Skeletal muscle tissue (tissue), 4 donors: ENCODE measurements around the gene EFR3B. TPM values are rescaled to one million over a fixed set of nuclear protein-coding genes. Genes with fewer than 3 reads are reported as not detected.

Experiments used
- H3K27ac ChIP-seq: one replicate; pipeline ENCODE4 v1.7.0; 2013; ENCODE audit warnings: mild to moderate bottlenecking, low read depth, low read length, inconsistent platforms
- H3K27me3 ChIP-seq, 3 donors: one replicate each; pipeline ENCODE4 v1.7.0; 2013; ENCODE audit warnings: low read length in 3 of 3; ENCODE audit not compliant: control insufficient read depth in 3 of 3, insufficient read depth in 3 of 3
- H3K36me3 ChIP-seq, 3 donors: one replicate each; pipeline ENCODE4 v1.7.0; 2013; ENCODE audit warnings: low read length in 3 of 3; ENCODE audit not compliant: control insufficient read depth in 3 of 3, insufficient read depth in 3 of 3
- H3K4me1 ChIP-seq, 3 donors: one replicate each; pipeline ENCODE4 v1.7.0; 2013; ENCODE audit warnings: low read length in 3 of 3, mild to moderate bottlenecking in 3 of 3; ENCODE audit not compliant: control insufficient read depth in 3 of 3, insufficient read depth in 3 of 3
- H3K4me3 ChIP-seq, 3 donors: one replicate each; pipeline ENCODE4 v1.7.0; 2013; ENCODE audit warnings: low read length in 3 of 3
- H3K9ac ChIP-seq, 3 donors: one replicate each; pipeline ENCODE4 v1.7.0; 2013; ENCODE audit warnings: low read length in 3 of 3, mild to moderate bottlenecking in 3 of 3, moderate library complexity in 2 of 3, low read depth in 1 of 3
- H3K9me3 ChIP-seq, 3 donors: one replicate each; pipeline ENCODE4 v1.7.0; 2013; ENCODE audit warnings: low read length in 3 of 3; ENCODE audit not compliant: control insufficient read depth in 3 of 3
- total RNA-seq: library from RNA; depleted of rRNA; stranded (reverse); fragments of >200 nt; gene quantifications from one replicate; pipeline ENCODE4 v1.2.3, GENCODE V29; 2014
- donor health status: Osteomylitis.

EFR3B gene
- total RNA-seq, 1 donor from 2014 or later, result 4.7 TPM

DNA sequence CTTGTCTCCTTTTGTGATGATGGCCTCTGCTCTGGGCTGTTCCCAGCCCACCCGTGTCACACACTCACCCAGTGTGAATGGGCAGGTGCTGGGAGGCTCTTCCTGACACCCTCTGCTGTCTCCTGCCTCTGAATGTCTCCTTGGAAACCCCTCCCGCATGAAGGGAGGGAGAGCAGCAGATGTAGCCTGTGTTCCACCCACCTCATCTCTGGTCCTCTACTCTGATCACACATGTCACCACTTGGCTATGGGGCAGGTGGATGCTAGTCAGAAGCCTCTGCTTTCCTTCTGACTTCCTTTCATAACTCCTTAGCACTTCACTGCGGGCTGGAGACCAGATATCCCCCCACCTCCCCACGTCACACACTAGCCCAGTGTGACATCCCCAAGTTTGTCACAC, 23.9 kb downstream of the EFR3B start:
- Histone ChIP-seq H3K9me3 (peaks cover 0 to 2% (median 0%) of the 10 kb centered on the region in 3 donors), H3K4me3 (no peak overlapping the region), H3K27me3 (no peaks in the 10 kb centered on the region), H3K9ac (no peak overlapping the region), H3K27ac (no peak overlapping the region), H3K4me1 (peaks cover 19 to 33% (median 27%) of the 10 kb centered on the region in 3 donors), H3K36me3 (no peaks in the 10 kb centered on the region)

- no peak overlapping the region for H3K4me3 ChIP-seq
- no peaks in the 10 kb centered on the region for H3K27me3 ChIP-seq
- peaks cover 0 to 2% (median 0%) of the 10 kb centered on the region in 3 donors for H3K9me3 ChIP-seq
- no peak overlapping the region for H3K9ac ChIP-seq
- no peak overlapping the region for H3K27ac ChIP-seq
- H3K36me3 ChIP-seq, result no peaks in the 10 kb centered on the region
- peaks cover 19 to 33% (median 27%) of the 10 kb centered on the region in 3 donors for H3K4me1 ChIP-seq
Observed at GRCh38 chr2:25066455-25066854, 24.6 kb downstream of the EFR3B start.

- no peaks in the 10 kb centered on the region for H3K36me3 ChIP-seq
- H3K9me3 ChIP-seq, result peaks cover 0 to 2% (median 0%) of the 10 kb centered on the region in 3 donors
- peaks cover 14 to 23% (median 21%) of the 10 kb centered on the region in 3 donors for H3K4me1 ChIP-seq
- no peak overlapping the region for H3K27ac ChIP-seq
- H3K9ac ChIP-seq, result no peak overlapping the region
- H3K4me3 ChIP-seq, result no peak overlapping the region
- H3K27me3 ChIP-seq, result no peaks in the 10 kb centered on the region
Observed at GRCh38 chr2:25068217-25068616, 26.3 kb downstream of the EFR3B start.

DNA sequence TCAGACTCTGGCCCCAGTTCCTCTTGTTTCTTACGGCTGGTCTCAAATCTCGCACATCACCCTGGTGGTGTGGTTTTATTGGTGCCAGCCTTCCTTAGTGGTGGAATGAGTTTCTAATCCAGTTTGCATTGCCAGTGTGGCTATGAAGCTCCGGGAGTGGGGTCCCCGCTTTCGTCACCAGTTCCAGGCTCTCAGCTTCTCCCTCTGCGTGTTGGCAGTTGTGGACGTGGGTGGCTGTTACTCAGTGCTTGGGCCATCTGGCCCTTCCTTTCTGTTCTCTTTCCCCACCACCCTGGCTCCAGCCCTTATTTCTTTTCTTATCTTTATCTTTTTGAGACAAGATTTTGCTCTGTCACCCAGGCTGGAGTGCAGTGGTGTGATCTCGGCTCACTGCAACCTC, 30.1 kb downstream of the EFR3B start:
- Histone ChIP-seq H3K27ac (no peak overlapping the region), H3K27me3 (no peaks in the 10 kb centered on the region), H3K4me3 (no peak overlapping the region), H3K9me3 (no peaks in the 10 kb centered on the region), H3K4me1 (peaks cover 0 to 3% (median 0%) of the 10 kb centered on the region in 3 donors), H3K36me3 (peaks cover 0 to 2% (median 0%) of the 10 kb centered on the region in 3 donors), H3K9ac (no peak overlapping the region)

- Histone ChIP-seq H3K27ac (no peak overlapping the region), H3K9me3 (no peaks in the 10 kb centered on the region), H3K9ac (no peak overlapping the region), H3K4me1 (peaks cover 0 to 4% (median 0%) of the 10 kb centered on the region in 3 donors), H3K36me3 (peaks cover 0 to 2% (median 0%) of the 10 kb centered on the region in 3 donors), H3K27me3 (no peaks in the 10 kb centered on the region), H3K4me3 (no peak overlapping the region)
Observed at GRCh38 chr2:25072606-25073005, 30.7 kb downstream of the EFR3B start.

- no peak overlapping the region for H3K27ac ChIP-seq
- H3K4me3 ChIP-seq, result no peak overlapping the region
Observed at GRCh38 chr2:25073025-25073424, 31.1 kb downstream of the EFR3B start.

DNA sequence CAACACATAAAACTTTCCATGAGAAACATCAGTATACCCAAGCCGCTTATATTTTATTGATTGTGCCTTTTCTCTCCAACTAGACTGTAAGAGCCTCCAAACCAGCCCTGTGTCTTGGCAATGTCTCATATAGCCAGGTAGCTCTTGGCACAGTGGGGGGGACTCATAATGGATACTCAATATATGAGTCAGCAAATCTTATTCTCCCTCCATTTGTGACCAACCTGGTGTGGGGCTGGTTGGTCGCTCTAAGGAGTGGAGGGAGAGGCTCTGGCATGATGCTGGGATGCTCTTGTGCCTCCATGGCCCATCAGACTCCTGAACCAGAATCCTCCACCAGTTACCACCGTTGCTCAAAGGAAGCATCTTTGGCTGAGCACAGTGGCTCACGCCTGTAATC, 32.0 kb downstream of the EFR3B start:
- Histone ChIP-seq H3K9me3 (no peaks in the 10 kb centered on the region), H3K9ac (no peak overlapping the region), H3K4me3 (no peak overlapping the region), H3K4me1 (peaks cover 5 to 11% (median 9%) of the 10 kb centered on the region in 3 donors), H3K27me3 (no peaks in the 10 kb centered on the region), H3K36me3 (peaks cover 0 to 2% (median 0%) of the 10 kb centered on the region in 3 donors), H3K27ac (no peak overlapping the region)

More at GRCh38 chr2:25073025-25073424, 31.1 kb downstream of the EFR3B start:
- H3K36me3 ChIP-seq, result peaks cover 0 to 2% (median 0%) of the 10 kb centered on the region in 3 donors
- H3K9me3 ChIP-seq, result no peaks in the 10 kb centered on the region
- peaks cover 0 to 4% (median under 1%) of the 10 kb centered on the region in 3 donors for H3K4me1 ChIP-seq
- no peaks in the 10 kb centered on the region for H3K27me3 ChIP-seq
- H3K9ac ChIP-seq, result no peak overlapping the region

DNA sequence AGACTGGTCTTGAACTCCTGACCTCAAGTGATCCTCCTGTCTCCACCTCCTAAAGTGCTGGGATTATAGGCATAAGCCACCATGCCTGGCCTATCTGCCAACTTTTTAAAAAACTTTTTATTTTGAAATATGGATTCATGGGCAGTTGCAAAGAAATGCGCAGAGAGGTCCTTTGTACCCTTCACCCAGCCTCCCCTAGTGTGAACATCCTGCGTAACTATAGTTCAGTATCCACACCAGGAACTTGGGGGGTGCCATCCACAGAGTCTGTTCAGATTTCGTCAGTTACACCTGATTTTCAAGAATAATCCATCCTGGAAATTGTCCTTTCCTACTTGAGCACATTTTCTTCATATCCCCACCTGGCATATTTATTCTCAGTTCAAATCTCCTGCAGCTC, 33.0 kb downstream of the EFR3B start:
- H3K4me3 ChIP-seq, result no peak overlapping the region
- no peaks in the 10 kb centered on the region for H3K9me3 ChIP-seq
- H3K27me3 ChIP-seq, result no peaks in the 10 kb centered on the region
- H3K4me1 ChIP-seq, result peaks cover 5 to 12% (median 11%) of the 10 kb centered on the region in 3 donors
- H3K9ac ChIP-seq, result no peak overlapping the region
- no peak overlapping the region for H3K27ac ChIP-seq
- H3K36me3 ChIP-seq, result peaks cover 0 to 2% (median 0%) of the 10 kb centered on the region in 3 donors

GRCh38 chr2:25076749-25077148, 34.9 kb downstream of the EFR3B start:
- no peak overlapping the region for H3K27ac ChIP-seq
- H3K36me3 ChIP-seq, result peaks cover 0 to 2% (median 0%) of the 10 kb centered on the region in 3 donors
- H3K4me1 ChIP-seq, result peaks cover 5 to 13% (median 11%) of the 10 kb centered on the region in 3 donors

GRCh38 chr2:25077789-25078169, 35.9 kb downstream of the EFR3B start:
- Histone ChIP-seq H3K27ac (no peak overlapping the region), H3K9ac (no peak overlapping the region), H3K36me3 (peaks cover 0 to 2% (median 0%) of the 10 kb centered on the region in 3 donors), H3K9me3 (no peaks in the 10 kb centered on the region), H3K4me1 (peaks cover 16 to 23% (median 22%) of the 10 kb centered on the region in 3 donors), H3K4me3 (no peak overlapping the region), H3K27me3 (no peaks in the 10 kb centered on the region)

More at GRCh38 chr2:25076749-25077148, 34.9 kb downstream of the EFR3B start:
- Histone ChIP-seq H3K9ac (no peak overlapping the region), H3K27me3 (no peaks in the 10 kb centered on the region), H3K4me3 (no peak overlapping the region), H3K9me3 (no peaks in the 10 kb centered on the region)
